Activated naive CD4-positive, alpha-beta T cell treated with anti-CD3 and anti-CD28 coated beads for 36 hours (primary cell): ENCODE results near the gene MYL3. TPM values are rescaled to one million over a fixed set of nuclear protein-coding genes. Genes with fewer than 3 reads are reported as not detected.
"Not testable (repeated sequence)": the region's sequence is repeated elsewhere in the genome, so short reads cannot be mapped to it uniquely, and the experiment has no call there.

Source experiments
- CTCF ChIA-PET: fragments of 350-600 bp; sonication (Branson Sonifier 250); formaldehyde crosslinking; loops from one replicate; lab custom pipeline; 2021; ENCODE audit warnings: antibody characterized with exemption; lab: Charles Lee
- DNase-seq: peaks from one replicate; pipeline ENCODE4 v3.0.0-alpha.2; 2020
- H3K27ac Mint-ChIP-seq: one replicate; pipeline ENCODE4 v1.8.0; 2021; ENCODE audit warnings: mild to moderate bottlenecking, mixed read lengths
- H3K27me3 Mint-ChIP-seq: one replicate; pipeline ENCODE4 v1.8.0; 2021; ENCODE audit warnings: low read depth, mixed read lengths
- H3K36me3 Mint-ChIP-seq: one replicate; pipeline ENCODE4 v1.8.0; 2021; ENCODE audit warnings: low read depth, mixed read lengths
- H3K4me1 Mint-ChIP-seq: one replicate; pipeline ENCODE4 v1.8.0; 2021; ENCODE audit warnings: low read depth, mixed read lengths
- H3K4me3 Mint-ChIP-seq: one replicate; pipeline ENCODE4 v1.8.0; 2021; ENCODE audit warnings: mild to moderate bottlenecking, moderate library complexity, mixed read lengths
- H3K9me3 Mint-ChIP-seq: one replicate; pipeline ENCODE4 v1.8.0; 2021; ENCODE audit warnings: mixed read lengths
- intact Hi-C: fragments of 100-400 bp; cut with micrococcal nuclease; formaldehyde crosslinking; loops from one replicate; pipeline ENCODE4 v1.15.1; 2023
- total RNA-seq, 2 experiments: library from RNA; stranded (reverse); gene quantifications; one replicate each; pipeline ENCODE4 v1.2.3, GENCODE V29; 2021

MYL3 gene
- total RNA-seq, 2 experiments from 2014 or later = not detected

GRCh38 chr3:46821553-46821952, 41.7 kb downstream of the MYL3 start:
- H3K27me3 Mint-ChIP-seq = peaks cover 1% of the 10 kb centered on the region
- CTCF ChIA-PET = no interaction called here

GRCh38 chr3:46820852-46821251, 42.4 kb downstream of the MYL3 start:
- CTCF ChIA-PET = interaction anchor here (1.1 kb wide), 2 partner anchors 9 to 89 kb away, joined by 3 read pairs; no protein-coding TSS in a partner anchor
- Mint-ChIP-seq H3K4me3 (no peak overlapping the region), H3K27me3 (no peaks in the 10 kb centered on the region), H3K4me1 (no peaks in the 10 kb centered on the region), H3K27ac (no peak overlapping the region), H3K36me3 (peaks cover 7% of the 10 kb centered on the region), H3K9me3 (peaks cover 17% of the 10 kb centered on the region)
- DNase-seq = no peak
- intact Hi-C loops = no loop called here

More at GRCh38 chr3:46821553-46821952, 41.7 kb downstream of the MYL3 start:
- peaks cover 7% of the 10 kb centered on the region for H3K36me3 Mint-ChIP-seq
- H3K4me3 Mint-ChIP-seq = no peak overlapping the region
- H3K4me1 Mint-ChIP-seq = no peaks in the 10 kb centered on the region
- H3K27ac Mint-ChIP-seq = no peak overlapping the region
- intact Hi-C loops = no loop called here
- peaks cover 17% of the 10 kb centered on the region for H3K9me3 Mint-ChIP-seq
- DNase-seq = no peak

- no peaks in the 10 kb centered on the region for H3K9me3 Mint-ChIP-seq
- intact Hi-C loops = no loop called here
- no peak overlapping the region for H3K27ac Mint-ChIP-seq
- H3K27me3 Mint-ChIP-seq = peaks cover 6% of the 10 kb centered on the region
- CTCF ChIA-PET = no interaction called here
- H3K4me3 Mint-ChIP-seq = peak overlapping the region; percentile 53
- H3K36me3 Mint-ChIP-seq = no peaks in the 10 kb centered on the region
- peak; percentile 81 for DNase-seq
- peaks cover 10% of the 10 kb centered on the region for H3K4me1 Mint-ChIP-seq
Observed at GRCh38 chr3:46812237-46812791, 50.9 kb downstream of the MYL3 start.

GRCh38 chr3:46811615-46812236, 51.5 kb downstream of the MYL3 start:
- Mint-ChIP-seq H3K9me3 (no peaks in the 10 kb centered on the region), H3K36me3 (no peaks in the 10 kb centered on the region), H3K27ac (no peak overlapping the region), H3K4me3 (peak overlapping the region; percentile 16), H3K27me3 (peaks cover 6% of the 10 kb centered on the region), H3K4me1 (peaks cover 10% of the 10 kb centered on the region)
- no peak for DNase-seq
- intact Hi-C loops = no loop called here
- CTCF ChIA-PET = interaction anchor here (1.1 to 1.2 kb wide), 2 partner anchors 9 to 32 kb away, joined by 3 read pairs; no protein-coding TSS in a partner anchor

- intact Hi-C loops, H3K27me3 Mint-ChIP-seq, H3K9me3 Mint-ChIP-seq, H3K36me3 Mint-ChIP-seq, H3K4me3 Mint-ChIP-seq, CTCF ChIA-PET, H3K27ac Mint-ChIP-seq: not testable (repeated sequence)
- peaks cover 10% of the 10 kb centered on the region for H3K4me1 Mint-ChIP-seq
- DNase-seq = peak; percentile 33
Observed at GRCh38 chr3:46808766-46809165, 54.5 kb downstream of the MYL3 start.

Other genes with a start within 250 kb of the MYL3 start
- gene ALS2CL, start 169.8 kb downstream of the MYL3 start, total RNA-seq = 1 to 10 TPM; 5.1 TPM
- gene TMIE, start 162.1 kb downstream of the MYL3 start, total RNA-seq = 1 to 10 TPM; 1.2 to 1.5 TPM
- gene PRSS50, start 145.6 kb downstream of the MYL3 start, total RNA-seq = not detected
- gene PTH1R, start 14.3 kb upstream of the MYL3 start, total RNA-seq = not detected
- gene CCDC12, start 113.3 kb upstream of the MYL3 start, total RNA-seq = 10 to 100 TPM; 37.6 to 43.0 TPM
- 10 to 100 TPM; 85.0 to 92.4 TPM for gene NBEAL2, start 116.2 kb upstream of the MYL3 start, total RNA-seq